Body of pancreas (tissue), 4 donors: ENCODE data around the gene IDS.
"Not testable (repeated sequence)": the region's sequence is repeated elsewhere in the genome, so short reads cannot be mapped to it uniquely, and the experiment has no call there.

Experiments
- CTCF ChIP-seq, 7 experiments: fragments of 450-650 bp in 4 of 7; fragments of 200-600 bp in 3 of 7; sonication (generic) in 3 of 7; IDR thresholded peaks; one replicate each; pipeline ENCODE4 v1.5.1; 2016 to 2019; ENCODE audit warnings: antibody characterized with exemption in 7 of 7
- POLR2A ChIP-seq, 3 donors: fragments of 450-650 bp; IDR thresholded peaks; one replicate each; pipeline ENCODE4 v1.6.1; 2016; ENCODE audit warnings: antibody characterized with exemption in 3 of 3, mild to moderate bottlenecking in 2 of 3

DNA sequence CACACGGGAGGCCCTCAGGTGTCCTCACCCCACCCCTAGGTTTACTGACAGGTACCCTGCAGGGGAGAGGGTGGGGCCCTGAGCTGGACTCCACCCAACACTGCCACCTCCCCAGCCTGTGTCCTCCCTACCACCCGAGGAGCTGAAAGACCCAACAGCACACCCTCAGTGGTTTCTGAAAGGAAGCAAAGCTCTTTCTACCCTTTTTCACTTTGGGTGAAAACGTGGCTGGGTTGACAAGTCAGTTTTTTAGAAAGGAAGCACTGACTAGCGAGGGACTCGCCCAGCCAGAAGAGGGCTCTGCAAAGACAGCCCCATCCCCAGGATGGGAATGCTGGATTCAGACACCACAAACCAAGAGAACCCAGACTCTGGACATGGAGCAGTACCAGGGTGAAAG lies 2.2 kb downstream of the IDS start:
- not testable (repeated sequence) for TF ChIP-seq POLR2A, CTCF (IDR thresholded peaks at IDR 0.05)
